GM19035 (cell line): ENCODE measurements around the gene TARS3.

Experiments used
- ATAC-seq: cut with Tn5 transposase; IDR thresholded peaks from one replicate; pipeline ENCODE4 v1.9.1; 2021; ENCODE audit not compliant: unreplicated experiment

TARS3 gene

DNA sequence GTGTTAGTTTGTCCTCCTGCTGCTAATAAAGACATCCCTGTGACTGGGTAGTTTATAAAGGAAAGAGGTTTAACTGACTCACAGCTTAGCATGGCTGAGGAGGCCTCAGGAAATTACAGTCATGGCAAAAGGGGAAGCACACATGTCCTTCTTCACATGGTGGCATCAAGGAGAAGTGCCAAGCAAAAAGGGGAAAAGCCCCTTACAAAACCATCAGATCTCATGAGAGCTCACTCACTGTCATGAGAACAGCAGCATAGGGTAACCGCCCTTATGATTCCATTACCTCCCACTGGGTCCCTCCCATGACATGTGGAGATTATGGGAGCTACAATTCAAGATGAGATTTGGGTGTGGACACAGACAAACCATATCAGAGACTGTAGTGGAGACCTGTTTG, 99.1 kb downstream of the TARS3 start:
- no peak for ATAC-seq

DNA sequence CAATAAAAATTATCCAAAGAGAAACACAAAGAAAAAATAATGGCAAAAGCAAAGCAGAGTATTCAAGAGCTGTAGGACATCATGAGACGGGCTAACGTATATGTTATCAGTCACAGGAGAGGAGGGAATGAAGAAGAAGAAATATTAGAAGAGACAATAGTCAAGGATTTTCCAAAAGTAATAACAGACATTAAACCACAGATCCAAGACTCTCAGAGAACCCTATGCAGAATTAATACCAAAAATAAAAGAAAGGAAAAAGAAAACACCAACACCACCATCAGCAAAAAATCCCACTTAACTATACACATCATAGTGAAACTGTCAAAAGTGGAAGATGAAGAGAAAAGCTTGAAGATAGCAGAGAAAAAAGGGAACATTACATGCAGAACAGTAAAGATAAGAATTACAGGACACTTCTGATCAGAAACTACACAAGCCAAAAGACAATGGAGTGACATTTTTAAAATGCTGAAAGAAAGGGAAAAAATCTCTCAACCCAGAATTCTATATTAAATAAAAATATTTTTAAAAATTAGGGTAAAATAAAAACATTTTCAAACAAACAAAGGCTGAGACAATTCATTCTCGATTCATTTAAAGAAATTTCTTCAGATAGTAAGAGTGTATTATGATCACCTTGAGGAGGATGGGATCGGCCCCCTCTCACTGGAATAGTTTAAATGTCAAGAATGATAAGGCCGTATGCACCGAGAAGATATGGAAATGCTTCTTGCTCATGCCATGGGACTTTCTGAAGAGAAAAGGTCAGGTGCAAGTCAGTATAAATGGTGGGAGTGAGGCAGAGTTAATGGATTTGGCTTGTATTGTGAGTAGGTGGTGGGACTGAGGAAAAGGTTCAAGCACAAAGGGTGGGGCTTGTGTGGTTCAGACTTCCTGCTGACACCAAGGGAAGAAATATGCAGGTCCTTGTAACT, 100.6 kb downstream of the TARS3 start:
- ATAC-seq = no peak

DNA sequence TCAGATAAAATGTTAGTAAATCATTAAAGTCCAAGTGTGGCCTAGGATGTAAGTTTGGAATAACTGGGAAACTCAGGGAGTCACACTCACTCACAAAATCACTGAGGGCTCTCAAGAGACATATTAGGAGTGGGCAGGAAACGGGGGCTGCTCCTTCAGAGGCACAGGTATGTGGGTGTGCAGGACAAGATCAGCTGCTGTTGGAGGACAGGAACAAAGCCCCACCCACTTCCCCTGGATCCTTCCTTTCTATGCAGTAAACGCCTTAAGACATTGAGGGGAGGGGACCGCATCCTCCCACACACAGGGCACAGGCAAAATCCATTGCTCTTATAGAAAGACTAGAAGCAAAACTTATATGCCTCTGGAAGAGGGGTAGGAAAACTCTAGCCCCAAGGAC, 102.3 kb downstream of the TARS3 start:
- ATAC-seq = no peak

DNA sequence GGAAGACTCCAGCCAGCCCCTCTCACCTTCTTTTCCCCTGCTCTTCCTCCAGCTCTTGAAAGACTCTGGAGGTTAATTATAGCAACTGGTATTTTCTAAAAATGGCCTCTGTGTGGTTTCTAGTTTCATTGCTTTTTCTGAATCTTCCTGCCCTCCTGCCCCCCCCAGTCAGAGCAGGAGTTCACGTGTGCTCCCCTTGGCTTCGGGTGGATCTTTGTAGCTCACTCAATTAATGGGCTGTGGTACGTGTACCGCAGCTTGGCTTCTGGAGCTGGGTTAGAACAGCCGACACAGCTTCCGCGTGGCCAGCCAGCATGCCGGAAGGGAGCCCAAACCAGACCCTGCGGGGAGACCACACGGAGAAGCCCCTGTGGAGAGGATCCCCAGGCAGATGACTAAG, 103.6 kb downstream of the TARS3 start:
- no peak for ATAC-seq

DNA sequence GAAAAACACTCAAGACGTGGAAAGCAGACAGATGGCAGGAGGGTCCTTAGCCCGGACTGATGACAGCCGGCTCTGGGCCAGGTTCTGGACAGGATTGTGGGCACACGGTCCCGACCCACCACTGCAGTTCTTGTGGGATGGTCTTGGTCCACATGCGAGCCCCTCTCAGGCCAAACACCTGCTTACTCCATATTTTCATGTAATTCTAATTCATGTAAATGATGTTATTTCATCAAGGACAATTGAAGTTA, 104.7 kb downstream of the TARS3 start:
- no peak for ATAC-seq

DNA sequence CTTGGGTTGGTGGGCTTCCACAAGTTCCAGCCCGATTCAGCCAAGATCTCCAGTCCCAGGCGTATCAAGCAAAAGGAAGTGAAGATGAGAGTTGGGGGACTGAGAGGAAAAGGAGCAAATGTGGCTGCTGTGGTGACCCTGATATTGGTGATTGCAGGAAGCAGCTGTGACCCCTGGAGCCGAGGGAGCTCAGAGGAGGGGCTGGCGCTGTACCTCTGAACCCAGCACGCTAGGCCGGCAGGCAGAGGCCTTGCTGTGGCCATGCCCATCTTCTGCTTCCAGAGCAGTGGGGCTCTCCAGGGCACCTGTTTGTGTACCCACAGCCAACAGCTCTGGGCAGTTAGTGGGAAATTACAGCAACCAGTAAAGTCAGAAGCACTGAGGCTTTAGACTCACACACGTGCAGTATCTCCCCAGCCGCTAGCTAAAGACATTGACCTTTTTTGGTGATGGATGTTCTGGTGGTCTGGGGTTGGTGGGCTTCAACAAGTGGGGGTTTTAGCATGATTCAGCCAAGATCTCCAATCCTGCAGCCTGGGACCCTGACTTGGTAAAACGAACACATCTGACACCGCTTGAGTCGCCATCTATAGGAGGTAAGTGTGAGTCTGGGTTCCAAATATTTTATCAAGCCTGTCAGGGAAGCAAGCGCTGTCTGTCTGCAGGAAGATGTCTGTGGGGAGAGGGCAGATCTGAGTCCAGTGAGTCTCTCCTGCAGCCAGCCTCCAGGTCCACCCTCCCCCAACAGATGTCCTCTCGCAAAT, 105.2 kb downstream of the TARS3 start:
- ATAC-seq = no peak

DNA sequence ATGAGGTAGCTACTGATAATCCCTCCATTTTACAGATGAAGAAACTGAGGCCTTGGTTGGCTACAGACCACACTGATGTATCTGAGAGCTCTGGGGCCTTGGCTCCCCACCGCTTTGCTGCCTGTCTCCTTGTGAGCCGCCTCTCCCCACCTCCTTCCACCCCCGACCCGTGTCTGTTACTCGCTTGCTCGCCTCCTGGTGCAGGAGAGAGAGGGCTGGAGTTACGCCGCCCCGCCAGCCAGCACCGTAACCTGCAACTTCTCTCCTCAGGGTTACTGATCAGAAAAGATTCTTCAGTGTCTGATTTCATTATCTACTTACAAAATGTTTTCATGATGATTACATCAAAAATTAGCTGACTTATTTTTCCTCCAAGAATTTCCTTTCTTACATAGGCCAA, 106.2 kb downstream of the TARS3 start:
- ATAC-seq = no peak

DNA sequence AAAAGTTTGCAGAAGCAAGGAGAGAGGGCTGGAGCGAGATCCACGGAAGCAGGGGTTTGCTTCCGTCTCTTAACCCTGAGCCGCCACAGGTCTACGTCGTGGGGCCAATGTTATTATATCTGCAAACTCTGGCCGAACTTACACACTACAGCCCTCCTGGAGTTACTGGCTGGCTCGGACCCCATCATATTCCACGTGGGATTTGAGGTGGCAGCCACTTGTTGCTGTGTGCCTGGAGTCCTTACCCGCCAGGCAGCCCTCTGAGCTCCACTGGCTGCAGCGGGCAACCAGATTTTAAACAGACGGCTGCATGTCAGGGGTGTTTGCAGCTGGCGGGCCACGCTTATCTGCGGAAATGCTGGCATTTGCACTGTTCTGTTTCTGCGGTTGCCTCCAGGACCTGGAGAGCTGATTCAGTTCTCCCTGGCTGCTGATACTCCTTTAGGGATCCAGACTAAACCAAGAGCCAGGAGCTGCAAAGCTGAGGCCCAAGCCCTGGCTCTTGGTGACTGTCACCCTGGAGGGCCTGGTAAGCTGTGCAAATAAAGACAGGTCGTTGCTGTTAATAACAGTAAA, 106.8 kb downstream of the TARS3 start:
- no peak for ATAC-seq

DNA sequence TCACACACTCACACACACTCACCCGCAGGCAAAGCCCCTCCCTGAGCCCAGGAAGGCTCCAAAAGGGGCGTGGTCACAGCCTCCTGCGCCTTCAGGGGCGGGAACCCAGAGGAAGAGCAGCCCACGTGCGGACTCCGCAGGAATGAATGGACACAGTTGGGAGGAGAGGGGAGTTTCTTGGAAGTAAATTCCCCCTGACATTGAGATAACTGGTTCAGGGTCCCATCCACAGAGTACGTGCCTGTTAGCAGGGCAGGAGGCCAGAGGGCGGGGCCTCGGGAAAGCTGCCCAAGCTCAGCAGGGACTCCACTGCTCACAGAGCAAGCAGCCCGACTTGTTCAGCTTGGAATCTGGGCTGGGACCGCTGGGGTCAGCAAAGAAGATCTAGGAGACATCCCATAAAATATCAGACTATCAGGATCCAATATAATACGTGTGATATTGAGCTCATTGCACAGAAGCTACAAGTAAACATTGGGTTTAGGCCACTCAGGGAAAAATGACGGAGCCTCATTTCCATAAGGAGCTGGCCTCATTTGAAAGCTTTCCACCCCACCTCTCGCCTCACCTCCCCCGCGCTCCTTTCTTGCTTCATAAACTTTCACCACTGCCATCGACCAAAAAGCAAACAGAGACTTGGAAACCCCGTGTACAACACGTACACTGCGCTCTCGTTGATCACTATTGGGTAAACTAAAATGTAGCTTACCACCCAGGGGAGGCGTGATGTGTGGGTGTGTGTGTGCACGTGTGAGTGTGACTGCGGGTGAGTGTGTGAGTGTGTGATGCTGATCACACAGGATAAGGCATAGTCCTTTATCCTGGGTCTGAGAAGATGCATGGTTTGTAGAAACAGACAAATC, 108.1 kb downstream of the TARS3 start:
- ATAC-seq = no peak

DNA sequence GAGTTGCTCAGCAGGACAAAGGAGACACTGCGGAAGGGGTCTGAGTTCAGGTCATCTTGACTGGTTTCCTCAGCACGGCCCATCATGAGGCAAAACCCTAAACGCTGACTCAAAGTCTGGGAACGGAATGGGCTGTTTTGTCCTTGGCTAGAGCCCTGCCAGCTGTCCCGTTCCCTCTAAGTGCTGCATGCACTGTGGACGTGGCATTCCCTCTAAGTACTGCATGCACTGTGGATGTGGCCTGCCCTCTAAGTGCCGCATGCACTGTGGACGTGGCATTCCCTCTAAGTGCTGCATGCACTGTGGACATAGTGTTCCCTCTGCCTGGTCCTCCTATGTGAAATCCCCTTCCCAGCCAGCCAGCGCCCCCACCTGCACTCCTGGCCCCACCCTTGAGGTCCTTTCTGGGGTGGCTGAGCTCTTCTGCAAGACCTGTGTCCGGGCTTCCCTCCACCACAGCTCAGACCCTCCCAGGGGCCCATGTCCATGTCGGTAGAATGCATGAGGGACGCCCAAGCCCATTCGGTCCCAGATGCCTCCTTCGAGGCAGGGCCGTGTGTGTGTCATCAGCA, 108.8 kb downstream of the TARS3 start:
- no peak for ATAC-seq

DNA sequence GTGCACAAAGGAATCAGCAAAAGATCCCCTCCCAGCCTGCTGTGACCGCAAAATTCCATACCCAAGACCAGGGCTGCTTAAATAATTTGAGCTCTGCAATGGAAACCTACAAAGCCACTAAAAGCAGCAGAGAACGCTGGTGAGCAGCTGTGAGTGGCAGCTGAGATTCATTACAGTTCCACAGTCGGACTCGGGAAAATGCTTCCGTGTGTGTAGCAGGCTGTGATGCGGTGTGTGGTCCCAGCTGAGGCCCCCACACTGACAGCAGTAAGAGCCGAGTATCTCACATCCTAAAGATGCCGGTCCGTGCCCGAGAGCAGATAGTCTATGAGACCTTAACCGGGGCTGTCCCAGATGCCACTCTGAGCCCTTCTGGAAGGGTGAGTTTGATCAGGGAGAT, 109.5 kb downstream of the TARS3 start:
- ATAC-seq = no peak

DNA sequence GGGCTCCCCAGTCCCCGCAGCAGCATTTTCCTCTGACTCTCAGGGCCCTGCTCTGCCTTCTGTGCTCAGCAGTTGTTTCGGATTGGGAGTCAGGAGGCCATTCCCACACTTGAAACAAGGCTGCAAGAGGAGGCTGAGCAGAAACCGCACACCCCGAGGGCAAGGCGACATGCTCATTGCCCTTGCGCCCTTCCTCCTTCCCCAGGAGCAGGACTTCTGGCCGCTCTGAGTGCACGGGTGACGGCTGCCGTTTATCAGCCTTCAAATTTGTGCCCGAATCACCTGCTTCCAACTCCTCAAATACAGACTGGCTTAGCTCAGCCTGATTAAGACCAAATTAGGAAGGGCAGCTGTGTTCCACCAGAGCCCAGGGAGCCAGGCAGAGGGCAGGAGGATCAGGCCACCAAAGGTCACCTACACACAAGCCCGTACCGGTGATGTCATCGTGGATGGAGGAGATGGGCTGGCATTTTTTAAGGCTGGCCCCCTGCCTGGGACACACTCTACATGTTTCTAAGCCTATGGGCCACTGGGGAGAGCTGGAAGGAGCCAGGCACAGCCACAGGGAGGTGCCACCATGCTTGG, 110.2 kb downstream of the TARS3 start:
- ATAC-seq = no peak

DNA sequence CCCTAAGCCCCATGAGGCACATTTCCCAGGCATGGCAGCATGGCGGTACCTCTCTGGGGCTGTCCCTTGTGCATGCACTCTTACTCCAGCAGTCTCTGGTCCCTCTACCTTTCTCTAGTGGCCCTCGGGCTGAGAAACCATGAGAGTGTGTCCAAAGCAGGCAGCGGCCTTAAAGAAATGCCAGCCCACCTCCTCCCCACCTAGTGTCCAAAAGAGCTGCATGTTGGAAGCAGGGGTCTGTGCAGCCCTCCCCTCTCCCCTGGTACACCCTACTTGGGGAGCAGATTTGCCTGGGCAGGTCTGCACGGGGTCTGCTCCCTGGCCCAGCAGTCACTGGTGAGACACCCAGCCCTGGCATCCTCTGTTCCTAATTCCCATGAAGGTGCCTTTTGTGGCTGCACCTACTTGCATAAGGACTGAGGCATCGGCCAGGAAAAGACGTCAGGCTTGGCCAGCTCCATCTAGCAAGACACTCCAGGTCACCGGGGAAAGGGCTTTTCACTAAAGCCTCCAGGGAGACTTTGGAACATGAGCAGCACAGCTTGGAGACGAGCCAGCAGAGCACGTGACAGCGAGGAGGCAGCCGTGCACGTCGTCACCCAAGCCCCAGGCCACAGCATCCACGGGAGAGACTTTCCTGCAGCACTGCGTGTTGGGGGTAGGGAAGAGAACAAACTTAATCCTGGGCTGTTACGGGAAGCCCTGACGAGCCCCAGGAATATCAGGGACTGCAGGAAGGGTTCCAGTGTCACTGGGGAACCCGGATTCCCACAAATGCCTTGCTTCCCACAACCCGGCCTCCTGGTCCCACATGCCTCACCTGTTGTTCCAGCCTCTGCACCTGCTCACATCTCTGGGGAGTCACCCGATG, 110.9 kb downstream of the TARS3 start:
- no peak for ATAC-seq

DNA sequence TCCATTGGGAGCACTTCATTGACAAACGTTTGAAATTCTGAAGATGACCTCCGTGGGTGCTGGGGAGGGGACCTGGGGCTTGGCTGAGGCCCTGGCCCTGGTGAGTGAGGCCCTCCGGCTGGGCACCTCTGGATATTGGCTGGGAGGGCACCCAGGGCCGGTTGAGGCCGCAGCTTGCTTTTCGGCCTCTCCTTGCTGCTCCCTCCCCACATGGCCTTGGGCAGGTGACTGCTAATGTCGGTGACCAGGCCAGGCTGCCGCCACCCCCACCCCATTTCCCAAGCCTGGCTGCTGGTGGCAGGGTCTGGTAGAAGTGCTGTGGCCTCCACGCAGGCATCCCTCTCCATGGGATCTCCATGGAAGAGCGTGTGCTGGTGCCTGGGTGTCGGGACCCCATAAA, 111.6 kb downstream of the TARS3 start:
- no peak for ATAC-seq

DNA sequence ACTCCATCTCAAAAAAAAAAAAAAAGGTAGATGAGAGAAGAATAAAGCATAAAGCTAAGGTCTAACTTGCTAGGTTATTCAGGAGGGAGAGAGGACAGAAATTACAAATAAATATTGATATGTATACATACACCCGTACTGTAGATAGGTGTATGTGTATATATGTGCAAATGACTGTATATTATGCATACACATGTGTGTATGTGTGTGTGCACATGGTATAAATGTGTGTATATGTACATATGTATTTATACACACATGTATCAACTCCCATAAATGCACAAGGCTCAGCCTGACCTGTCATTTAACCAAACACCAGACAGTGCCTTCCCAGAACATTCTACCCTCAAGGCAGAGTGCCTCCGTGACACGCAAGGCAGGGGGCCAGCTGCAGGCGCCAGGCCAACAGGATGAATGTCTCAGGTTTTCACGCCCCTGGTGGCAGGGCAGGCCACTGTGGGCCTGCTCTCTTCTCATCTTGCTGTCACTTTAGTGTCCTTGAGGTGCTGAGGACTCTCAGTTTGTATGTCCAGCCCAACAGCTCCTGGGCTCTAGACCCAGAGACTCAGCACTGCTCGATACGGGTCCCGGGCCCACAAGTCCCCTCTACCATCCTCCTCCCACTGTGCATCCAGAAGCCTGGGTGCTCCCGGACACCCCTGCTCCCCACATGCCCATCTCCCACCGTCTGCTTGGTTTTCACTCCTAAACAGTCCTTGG, 112.5 kb downstream of the TARS3 start:
- ATAC-seq = no peak

DNA sequence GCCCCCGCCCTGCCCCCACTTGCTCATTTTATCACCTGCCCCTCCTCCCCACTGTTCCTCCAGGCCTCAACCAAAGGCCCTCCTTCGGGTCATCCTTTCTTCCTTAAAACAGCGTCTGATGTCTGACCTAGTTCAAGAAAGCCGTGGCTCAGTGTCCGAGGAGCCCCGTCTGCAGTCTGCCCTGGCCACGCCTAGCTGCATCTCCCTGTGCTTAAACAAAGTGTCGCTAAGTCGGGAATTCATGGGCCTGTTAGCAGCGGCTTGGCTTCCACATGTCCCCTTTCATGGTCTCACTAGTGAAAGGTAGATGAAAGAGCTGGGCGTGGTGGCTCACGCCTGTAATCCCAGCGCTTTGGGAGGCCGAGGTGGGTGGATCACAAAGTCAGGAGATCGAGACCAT, 113.3 kb downstream of the TARS3 start:
- no peak for ATAC-seq

DNA sequence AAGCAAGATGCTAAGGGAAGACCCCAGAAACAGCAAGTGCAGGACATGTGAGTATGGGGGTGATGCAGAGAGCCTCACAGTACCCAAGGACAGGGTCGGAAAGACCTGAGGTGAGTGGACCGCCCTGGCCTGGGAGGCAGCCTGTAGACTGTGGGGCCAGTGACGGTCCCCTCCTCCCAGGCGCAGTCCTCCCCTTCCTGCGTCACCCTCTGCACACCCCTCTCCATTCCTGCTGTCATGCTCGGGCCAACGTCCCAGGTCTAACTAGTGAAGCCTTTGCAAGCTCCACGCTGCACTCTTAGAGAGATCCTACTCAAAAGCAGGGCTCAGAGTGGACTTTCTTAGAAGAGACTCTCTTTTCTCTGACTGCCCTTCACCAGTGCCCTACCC, 113.7 kb downstream of the TARS3 start:
- ATAC-seq = no peak

DNA sequence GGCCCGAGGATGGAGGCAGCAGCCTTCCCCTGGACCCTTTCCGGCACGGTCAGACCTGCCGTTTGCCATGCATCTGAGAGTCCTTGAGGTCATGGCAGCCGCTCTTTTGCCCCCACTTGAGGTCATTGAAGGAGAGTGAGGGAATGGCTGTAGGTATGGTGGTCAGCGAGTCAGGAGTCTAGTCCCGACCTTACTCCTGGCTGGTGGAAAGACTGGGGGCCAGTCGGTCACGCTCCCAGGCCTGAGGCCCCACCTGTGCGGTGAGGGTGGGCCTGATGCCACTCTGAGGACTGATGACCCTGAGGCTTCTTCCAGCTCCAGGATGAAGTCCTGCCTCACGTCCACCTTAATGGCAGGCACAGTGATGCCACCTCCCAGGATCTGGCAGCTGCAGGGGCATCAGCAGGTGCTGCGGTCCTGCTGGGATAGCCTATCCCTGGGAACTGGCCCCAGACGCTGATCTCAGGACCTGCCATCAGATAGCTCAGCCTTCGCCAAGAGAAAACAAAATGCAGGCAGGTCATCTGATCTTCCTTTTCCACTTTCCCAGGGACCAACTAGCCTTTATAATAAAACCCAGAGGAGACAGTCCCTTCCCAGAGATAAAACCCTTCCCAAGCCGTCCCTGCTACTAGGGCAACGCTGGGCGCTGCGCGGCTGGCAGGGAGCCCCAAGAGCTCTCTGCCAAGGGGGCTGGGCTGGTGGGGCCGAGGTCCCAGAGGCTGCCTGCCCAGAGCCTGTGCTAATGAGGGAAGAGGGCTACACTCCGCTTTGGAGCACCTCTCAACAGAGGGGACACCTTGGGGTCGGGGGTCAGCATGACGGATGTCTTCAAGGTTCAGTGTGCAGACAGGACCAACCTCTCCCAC, 114.3 kb downstream of the TARS3 start:
- ATAC-seq = no peak
